Endothelial cell (in vitro differentiated cells): ENCODE results near the gene MED16. TPM values are rescaled to one million over a fixed set of nuclear protein-coding genes. Genes with fewer than 3 reads are reported as not detected.

Experiments used
- DNase-seq: peaks from one replicate; pipeline ENCODE4 v3.0.0; 2021; ENCODE audit warnings: low spot score
- H3K27ac Mint-ChIP-seq: one replicate; pipeline ENCODE4 v1.8.0; 2021; ENCODE audit warnings: mixed read lengths, inconsistent platforms; ENCODE audit not compliant: unreplicated experiment
- H3K27me3 Mint-ChIP-seq: one replicate; pipeline ENCODE4 v1.8.0; 2021; ENCODE audit warnings: mild to moderate bottlenecking, moderate library complexity, mixed read lengths, inconsistent platforms; ENCODE audit not compliant: unreplicated experiment
- H3K36me3 Mint-ChIP-seq: one replicate; pipeline ENCODE4 v1.8.0; 2021; ENCODE audit warnings: mild to moderate bottlenecking, low read depth, mixed read lengths, inconsistent platforms; ENCODE audit not compliant: unreplicated experiment
- H3K4me1 Mint-ChIP-seq: one replicate; pipeline ENCODE4 v1.8.0; 2021; ENCODE audit warnings: mild to moderate bottlenecking, mixed read lengths, inconsistent platforms; ENCODE audit not compliant: unreplicated experiment
- H3K4me3 Mint-ChIP-seq: one replicate; pipeline ENCODE4 v1.8.0; 2021; ENCODE audit warnings: mild to moderate bottlenecking, mixed read lengths, inconsistent platforms; ENCODE audit not compliant: unreplicated experiment
- H3K9me3 Mint-ChIP-seq: one replicate; pipeline ENCODE4 v1.8.0; 2021; ENCODE audit warnings: mixed read lengths, inconsistent platforms; ENCODE audit not compliant: unreplicated experiment
- CTCF ChIP-seq: fragments of 200-600 bp; sonication (generic); IDR thresholded peaks from one replicate; pipeline ENCODE4 v1.5.0; 2021; ENCODE audit warnings: antibody characterized with exemption; ENCODE audit not compliant: unreplicated experiment
- total RNA-seq: library from RNA; stranded (reverse); fragmentation: NEBNext Ultra II Directional; extraction: Animal tissue kit (Norgen Biotek cat#: 25700); gene quantifications from one replicate; pipeline ENCODE4 v1.2.1, GENCODE V29; 2021; ENCODE audit not compliant: unreplicated experiment

Gene MED16
- total RNA-seq, 1 donor from 2014 or later = 66.5 TPM

GRCh38 chr19:927780-928401 is 34.9 kb upstream of the MED16 start:
- peaks cover 5% of the 10 kb centered on the region for H3K27me3 Mint-ChIP-seq
- H3K27ac Mint-ChIP-seq = no peak overlapping the region
- TF ChIP-seq CTCF = no peak
- no peak for DNase-seq
- H3K4me1 Mint-ChIP-seq = peaks cover 3% of the 10 kb centered on the region
- peaks cover 4% of the 10 kb centered on the region for H3K36me3 Mint-ChIP-seq
- H3K9me3 Mint-ChIP-seq = no peaks in the 10 kb centered on the region
- H3K4me3 Mint-ChIP-seq = peak overlapping the region; percentile 84

GRCh38 chr19:927351-927779 is 34.4 kb upstream of the MED16 start:
- peak; percentile 64 for DNase-seq
- H3K36me3 Mint-ChIP-seq = peaks cover 4% of the 10 kb centered on the region
- H3K9me3 Mint-ChIP-seq = no peaks in the 10 kb centered on the region
- peaks cover 6% of the 10 kb centered on the region for H3K27me3 Mint-ChIP-seq
- H3K4me3 Mint-ChIP-seq = peak overlapping the region; percentile 84
- no peak for TF ChIP-seq CTCF
- peaks cover 3% of the 10 kb centered on the region for H3K4me1 Mint-ChIP-seq
- no peak overlapping the region for H3K27ac Mint-ChIP-seq

- DNase-seq = no peak
- TF ChIP-seq CTCF = no peak
- H3K4me3 Mint-ChIP-seq = peak overlapping the region; percentile 93
- peaks cover 6% of the 10 kb centered on the region for H3K36me3 Mint-ChIP-seq
- H3K9me3 Mint-ChIP-seq = no peaks in the 10 kb centered on the region
- H3K27ac Mint-ChIP-seq = peak overlapping the region; percentile 61
- peaks cover 8% of the 10 kb centered on the region for H3K27me3 Mint-ChIP-seq
- no peaks in the 10 kb centered on the region for H3K4me1 Mint-ChIP-seq
Observed at GRCh38 chr19:926589-927350, 33.8 kb upstream of the MED16 start.

GRCh38 chr19:926323-926588 is 33.3 kb upstream of the MED16 start:
- H3K4me1 Mint-ChIP-seq = no peaks in the 10 kb centered on the region
- no peaks in the 10 kb centered on the region for H3K9me3 Mint-ChIP-seq
- no peak for DNase-seq
- no peak overlapping the region for H3K27ac Mint-ChIP-seq
- H3K4me3 Mint-ChIP-seq = peak overlapping the region; percentile 78
- H3K27me3 Mint-ChIP-seq = peaks cover 8% of the 10 kb centered on the region
- TF ChIP-seq CTCF = no peak
- peaks cover 7% of the 10 kb centered on the region for H3K36me3 Mint-ChIP-seq
